Gastroesophageal sphincter (tissue), 4 donors: ENCODE results near the gene LTBP1. TPM values are rescaled to one million over a fixed set of nuclear protein-coding genes. Genes with fewer than 3 reads are reported as not detected.

Experiments used
- ATAC-seq: fragments of 150-250 bp; one replicate; pipeline ENCODE4 v1.9.1; 2016; ENCODE audit warnings: mild to moderate bottlenecking, moderate library complexity
- H3K27ac ChIP-seq, 4 donors: fragments of 200-600 bp; sonication (generic) in 3 of 4; 1 replicate in 3 of 4; 2 replicates in 1 of 4; pipeline ENCODE4 v1.5.1; 2016 to 2019
- H3K27me3 ChIP-seq: fragments of 200-600 bp; sonication (generic); one replicate; pipeline ENCODE4 v1.5.1; 2019
- H3K36me3 ChIP-seq, 2 donors: fragments of 200-600 bp; sonication (generic); one replicate each; pipeline ENCODE4 v1.5.1; 2019; ENCODE audit warnings: control low read depth in 1 of 2
- H3K4me1 ChIP-seq, 3 donors: fragments of 200-600 bp; sonication (generic); 1 replicate in 2 of 3; 2 replicates in 1 of 3; pipeline ENCODE4 v1.5.1; 2016 to 2019; ENCODE audit warnings: control low read depth in 2 of 3
- H3K4me3 ChIP-seq, 2 donors: fragments of 200-600 bp; sonication (generic); one replicate each; pipeline ENCODE4 v1.5.1; 2019; ENCODE audit warnings: mild to moderate bottlenecking in 1 of 2, moderate library complexity in 1 of 2
- H3K9me3 ChIP-seq, 3 donors: fragments of 200-600 bp; sonication (generic); one replicate each; pipeline ENCODE4 v1.5.1; 2017 to 2019; ENCODE audit warnings: control low read depth in 2 of 3
- EP300 ChIP-seq: sonication (generic); formaldehyde crosslinking; IDR thresholded peaks from one replicate; pipeline ENCODE4 v1.6.1; 2017; ENCODE audit warnings: antibody characterized with exemption, mild to moderate bottlenecking
- POLR2A ChIP-seq, 2 donors: fragments of 450-650 bp; IDR thresholded peaks; one replicate each; pipeline ENCODE4 v1.6.1; 2017; ENCODE audit warnings: antibody characterized with exemption in 2 of 2, mild to moderate bottlenecking in 2 of 2, moderate library complexity in 1 of 2
- POLR2AphosphoS5 ChIP-seq: sonication (generic); formaldehyde crosslinking; IDR thresholded peaks from one replicate; pipeline ENCODE4 v1.6.1; 2017; ENCODE audit warnings: antibody characterized with exemption
- WGBS, 2 donors: methylation state at CpG; one replicate each; pipeline ENCODE4 v1.1.5; 2018; ENCODE audit warnings: low coverage in 1 of 2; 5-methylcytosine and 5-hydroxymethylcytosine counted together
- total RNA-seq, 4 donors: library from RNA; depleted of rRNA; stranded (reverse); fragments of >200 nt; gene quantifications; one replicate each; pipeline ENCODE4 v1.1.0, GENCODE V29; 2016
- TF ChIP-seq, protein P1 (sequence below), 4 experiments: fragments of 200-600 bp in 2 of 4; fragments of 450-650 bp in 2 of 4; sonication (generic) in 1 of 4; IDR thresholded peaks; one replicate each; pipeline ENCODE4 v1.5.1; 2017 to 2019; ENCODE audit warnings: antibody characterized with exemption in 4 of 4, mild to moderate bottlenecking in 2 of 4, moderate library complexity in 2 of 4

LTBP1 gene
- total RNA-seq, 4 donors from 2014 or later: 238 to 493 (median 378) TPM

DNA sequence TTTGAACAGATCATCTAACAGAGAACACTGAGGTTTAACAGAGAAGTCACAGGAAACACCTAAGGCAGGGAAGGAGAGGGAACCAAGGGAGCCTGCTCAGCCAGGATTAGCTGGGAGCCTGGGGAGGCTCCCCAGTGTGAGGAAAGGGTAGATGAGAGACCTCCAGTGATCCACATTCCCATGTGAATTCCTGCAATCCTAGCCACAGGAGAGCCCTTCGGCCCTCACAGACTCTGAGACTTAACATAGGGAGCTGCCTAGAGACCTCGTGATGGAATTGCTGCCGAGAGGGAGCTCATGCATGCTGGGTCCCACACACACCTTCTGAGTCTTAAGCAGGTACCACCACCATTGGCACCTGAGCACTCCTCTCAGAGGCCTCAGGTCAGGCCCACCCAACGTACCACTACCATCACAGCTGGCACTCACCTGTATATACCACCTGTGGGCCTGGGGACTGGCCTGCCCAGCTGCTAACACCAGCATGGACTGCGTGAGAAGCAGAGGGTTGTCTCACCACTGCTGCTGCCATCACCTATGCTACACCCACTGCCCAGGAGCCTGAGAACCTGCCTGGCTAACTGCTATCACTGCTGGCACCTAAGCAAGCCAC is 303.8 kb downstream of the LTBP1 start:
- Histone ChIP-seq H3K36me3 (peaks cover 0 to 38% of the 10 kb centered on the region in 2 donors), H3K4me3 (no peak overlapping the region), H3K27ac (no peak overlapping the region), H3K4me1 (peaks cover 0 to 14% (median 0%) of the 10 kb centered on the region in 3 donors), H3K27me3 (no peaks in the 10 kb centered on the region), H3K9me3 (no peaks in the 10 kb centered on the region)
- TF ChIP-seq POLR2A (IDR thresholded peaks at IDR 0.05) (no peak), POLR2AphosphoS5 (no peak), EP300 (no peak)
- TF ChIP-seq, protein P1, sequence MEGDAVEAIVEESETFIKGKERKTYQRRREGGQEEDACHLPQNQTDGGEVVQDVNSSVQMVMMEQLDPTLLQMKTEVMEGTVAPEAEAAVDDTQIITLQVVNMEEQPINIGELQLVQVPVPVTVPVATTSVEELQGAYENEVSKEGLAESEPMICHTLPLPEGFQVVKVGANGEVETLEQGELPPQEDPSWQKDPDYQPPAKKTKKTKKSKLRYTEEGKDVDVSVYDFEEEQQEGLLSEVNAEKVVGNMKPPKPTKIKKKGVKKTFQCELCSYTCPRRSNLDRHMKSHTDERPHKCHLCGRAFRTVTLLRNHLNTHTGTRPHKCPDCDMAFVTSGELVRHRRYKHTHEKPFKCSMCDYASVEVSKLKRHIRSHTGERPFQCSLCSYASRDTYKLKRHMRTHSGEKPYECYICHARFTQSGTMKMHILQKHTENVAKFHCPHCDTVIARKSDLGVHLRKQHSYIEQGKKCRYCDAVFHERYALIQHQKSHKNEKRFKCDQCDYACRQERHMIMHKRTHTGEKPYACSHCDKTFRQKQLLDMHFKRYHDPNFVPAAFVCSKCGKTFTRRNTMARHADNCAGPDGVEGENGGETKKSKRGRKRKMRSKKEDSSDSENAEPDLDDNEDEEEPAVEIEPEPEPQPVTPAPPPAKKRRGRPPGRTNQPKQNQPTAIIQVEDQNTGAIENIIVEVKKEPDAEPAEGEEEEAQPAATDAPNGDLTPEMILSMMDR (IDR thresholded peaks at IDR 0.05): no peak
- ATAC-seq: no peak
- WGBS, 2 donors: 80 to 83% methylated on average over 1 of the region's 5 CpGs

DNA sequence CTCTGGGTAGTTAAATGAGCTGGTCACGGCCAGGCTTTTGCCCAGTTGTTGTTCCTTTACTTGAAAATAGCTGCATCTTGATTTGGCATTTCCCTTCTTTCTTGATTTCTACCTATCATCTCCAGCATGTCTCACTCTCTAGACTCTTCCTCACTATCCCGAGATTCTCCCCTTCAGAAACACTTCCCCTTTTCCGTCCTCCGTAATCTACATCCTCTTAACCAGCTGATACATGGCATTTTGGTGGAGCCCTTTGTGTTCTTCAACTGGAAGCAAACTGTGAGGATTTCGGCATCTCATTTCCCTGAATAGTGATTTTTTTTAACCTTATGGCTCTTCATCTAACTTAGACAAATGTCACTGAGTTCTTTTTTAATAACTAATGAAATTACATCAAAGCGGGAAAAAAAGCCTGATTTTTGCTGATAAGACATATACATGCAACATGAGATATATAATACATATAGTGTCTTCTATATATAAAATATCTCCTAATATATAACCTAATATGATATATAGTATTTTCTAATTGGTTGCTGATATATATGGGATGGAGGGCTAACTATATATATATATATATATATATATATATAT is 309.5 kb downstream of the LTBP1 start:
- WGBS, 2 donors: 88 to 92% methylated on average over 6 of the region's 6 CpGs
- H3K36me3 ChIP-seq: peaks cover 0 to 54% of the 10 kb centered on the region in 2 donors
- no peak overlapping the region for H3K27ac ChIP-seq
- TF ChIP-seq POLR2A (IDR thresholded peaks at IDR 0.05): no peak
- TF ChIP-seq EP300: no peak
- TF ChIP-seq, protein P1 (IDR thresholded peaks at IDR 0.05): no peak
- no peak for TF ChIP-seq POLR2AphosphoS5
- no peaks in the 10 kb centered on the region for H3K9me3 ChIP-seq
- ATAC-seq: no peak
- no peaks in the 10 kb centered on the region for H3K27me3 ChIP-seq
- no peaks in the 10 kb centered on the region for H3K4me1 ChIP-seq
- H3K4me3 ChIP-seq: no peak overlapping the region

DNA sequence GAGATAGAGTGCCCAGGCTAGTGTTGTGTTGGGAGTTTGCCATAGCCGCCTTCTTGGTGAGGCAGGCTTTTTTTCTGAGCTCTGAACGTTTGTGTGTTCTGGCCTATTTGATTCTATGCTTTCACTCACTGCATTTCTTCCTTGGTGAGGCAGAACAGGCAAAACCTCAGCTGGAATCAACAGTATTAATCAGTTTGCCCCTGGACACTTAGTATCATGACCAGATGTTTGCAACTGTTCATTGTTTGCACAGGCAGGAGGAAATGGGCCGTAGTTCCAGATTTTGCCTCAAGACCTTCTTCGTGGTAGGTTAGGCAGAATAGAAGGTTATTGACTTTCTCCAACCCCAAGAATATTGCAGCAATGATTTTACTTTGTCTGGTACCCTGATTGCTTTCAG is 311.6 kb downstream of the LTBP1 start:
- 72 to 91% methylated on average over 2 to 3 of the region's 4 CpGs for WGBS, 2 donors
- no peak overlapping the region for H3K27ac ChIP-seq
- no peak for TF ChIP-seq POLR2A (IDR thresholded peaks at IDR 0.05)
- TF ChIP-seq POLR2AphosphoS5: no peak
- no peak for TF ChIP-seq EP300
- TF ChIP-seq, protein P1 (IDR thresholded peaks at IDR 0.05): no peak

DNA sequence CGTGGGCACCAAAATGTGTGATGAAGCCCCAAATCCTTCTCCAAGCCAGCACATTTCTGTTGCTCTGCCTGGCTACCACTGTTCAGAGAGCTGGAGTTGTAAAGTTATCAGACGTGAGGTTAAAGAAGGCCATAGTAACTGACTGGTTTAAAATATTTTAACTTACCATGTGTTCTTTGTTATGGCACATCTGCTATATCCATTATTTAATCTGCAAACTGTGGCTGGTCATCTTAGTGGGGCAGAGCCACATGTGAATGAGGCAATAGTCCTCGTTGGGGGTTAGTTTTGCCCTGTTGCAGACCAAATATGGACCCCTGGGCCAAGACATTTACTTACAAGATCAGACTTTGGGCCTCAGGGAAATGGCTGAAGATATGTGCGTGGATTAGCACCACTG is 315.3 kb downstream of the LTBP1 start:
- Histone ChIP-seq H3K27ac (no peak overlapping the region), H3K36me3 (peaks cover 0 to 61% of the 10 kb centered on the region in 2 donors), H3K27me3 (no peaks in the 10 kb centered on the region), H3K4me1 (peaks cover 0 to 12% (median 4%) of the 10 kb centered on the region in 3 donors), H3K9me3 (peaks cover 0 to 10% (median 0%) of the 10 kb centered on the region in 3 donors), H3K4me3 (no peak overlapping the region)
- 98 to 100% methylated on average over 4 of the region's 4 CpGs for WGBS, 2 donors
- ATAC-seq: no peak
- TF ChIP-seq, protein P1 (IDR thresholded peaks at IDR 0.05): no peak
- no peak for TF ChIP-seq POLR2A (IDR thresholded peaks at IDR 0.05)
- TF ChIP-seq POLR2AphosphoS5: no peak
- no peak for TF ChIP-seq EP300

More for the DNA sequence above, 311.6 kb downstream of the LTBP1 start:
- Histone ChIP-seq H3K27me3 (no peaks in the 10 kb centered on the region), H3K9me3 (no peaks in the 10 kb centered on the region), H3K4me1 (no peaks in the 10 kb centered on the region), H3K4me3 (no peak overlapping the region), H3K36me3 (peaks cover 0 to 43% of the 10 kb centered on the region in 2 donors)
- no peak for ATAC-seq

DNA sequence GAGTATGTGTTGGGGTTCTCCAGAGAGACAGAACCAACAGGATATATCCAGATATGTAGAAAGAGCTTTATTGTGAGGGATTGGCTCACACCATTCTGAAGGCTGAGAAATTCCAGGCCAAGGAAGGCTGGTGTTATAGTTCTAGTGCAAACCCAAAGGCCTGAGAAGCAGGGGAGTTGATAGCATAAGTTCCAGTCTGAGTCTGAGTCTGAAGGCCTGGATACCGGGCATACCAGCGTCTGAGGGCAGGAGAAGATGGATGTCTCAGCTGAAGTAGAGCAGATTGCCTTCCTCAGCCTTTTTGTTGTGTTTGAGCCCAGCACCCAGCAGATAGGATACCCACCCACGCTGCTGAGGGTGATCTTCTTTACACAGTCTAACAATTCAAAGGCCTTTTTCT is 318.0 kb downstream of the LTBP1 start:
- 41 to 50% methylated on average over 1 to 2 of the region's 3 CpGs for WGBS, 2 donors
- peaks cover 0 to 46% of the 10 kb centered on the region in 2 donors for H3K36me3 ChIP-seq
- TF ChIP-seq, protein P1 (IDR thresholded peaks at IDR 0.05): no peak
- TF ChIP-seq POLR2A (IDR thresholded peaks at IDR 0.05): no peak
- no peak for TF ChIP-seq POLR2AphosphoS5
- TF ChIP-seq EP300: no peak
- no peak overlapping the region for H3K4me3 ChIP-seq
- ATAC-seq: no peak
- H3K4me1 ChIP-seq: peaks cover 5 to 33% (median 8%) of the 10 kb centered on the region in 3 donors
- peak overlapping the region; percentile 9 to 72 (median 48) for H3K27ac ChIP-seq
- H3K27me3 ChIP-seq: no peaks in the 10 kb centered on the region
- H3K9me3 ChIP-seq: peaks cover 0 to 10% (median 0%) of the 10 kb centered on the region in 3 donors
